Measurements from ENCODE around the gene PLEKHA5. TPM values are rescaled to one million over a fixed set of nuclear protein-coding genes. Genes with fewer than 3 reads are reported as not detected.

Gene PLEKHA5
- polyA plus RNA-seq, 1 of the 3 experiments (the other 2 are of a cell fraction), result 7.1 TPM

DNA sequence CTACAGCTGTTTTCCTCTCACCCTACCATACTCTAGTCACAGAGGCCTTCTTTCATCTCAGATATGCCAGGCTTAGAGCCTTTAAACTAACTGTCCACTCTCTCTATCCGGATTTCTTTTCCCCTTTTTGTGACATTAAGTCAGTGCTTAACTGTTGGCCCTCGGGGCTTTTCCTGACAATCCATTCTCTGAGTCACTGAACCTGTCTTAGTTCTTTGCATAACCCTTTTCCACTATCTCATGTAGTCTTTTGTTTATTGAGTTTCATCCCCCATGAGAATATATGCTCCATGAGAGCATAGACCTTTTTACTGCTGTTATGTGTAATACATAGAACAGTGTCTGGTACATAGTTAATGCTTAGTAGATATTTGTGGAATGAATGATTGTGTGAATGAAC lies 68.7 kb downstream of the PLEKHA5 start:
- Histone ChIP-seq H3F3A (replicated peaks; ENCODE audit: insufficient read depth) (no peaks in the 10 kb centered on the region), H3K4me3 (ENCODE audit: low read depth in 2 of 2, low read length in 1 of 2) (no peak overlapping the region), H3K9me2 (no peaks in the 10 kb centered on the region), H3K9me3 (no peaks in the 10 kb centered on the region), H3K9ac (no peak overlapping the region), H2AFZ (ENCODE audit: low read depth) (no peak overlapping the region), H3K27ac (ENCODE audit: low read depth in 2 of 2, low read length in 1 of 2) (no peak overlapping the region), H4K20me1 (ENCODE audit: insufficient read depth) (no peaks in the 10 kb centered on the region), H3K4me1 (ENCODE audit: control insufficient read depth in 1 of 2, insufficient read depth in 2 of 2, low read depth in 1 of 2, low read length in 1 of 2) (no peaks in the 10 kb centered on the region; a peak in 1 of 4 replicates), H3K27me3 (ENCODE audit: insufficient read depth) (no peaks in the 10 kb centered on the region), H3K79me2 (ENCODE audit: insufficient read depth) (no peaks in the 10 kb centered on the region; the same call in 1 of the 2 replicates), H3K4me2 (no peak overlapping the region), H3K36me3 (replicated peaks in 1 of 2; ENCODE audit: control insufficient read depth in 1 of 2, insufficient read depth in 2 of 2, low read length in 1 of 2) (no peaks in the 10 kb centered on the region)
- 50% methylated on average over 2 of the region's 2 CpGs for WGBS (ENCODE audit: low lambda C conversion rate)
- ChIA-PET CTCF (interaction anchor here (1.6 to 2.4 kb wide), 2 partner anchors 11 kb away, joined by 4 to 15 read pairs; no protein-coding TSS in a partner anchor), POLR2A (no interaction called here)
- TF ChIP-seq TEAD4 (IDR thresholded peaks at IDR 0.05; ENCODE audit: borderline replicate concordance, insufficient read depth) (no peak), SIN3A (IDR thresholded peaks at IDR 0.05; ENCODE audit: borderline replicate concordance, low read depth, low read length) (no peak), FOSL2 (IDR thresholded peaks at IDR 0.05; ENCODE audit: borderline replicate concordance, low read depth) (0 out of 2 replicates have a peak, but pooled peaks have one; percentile 2), JUND (IDR thresholded peaks at IDR 0.05) (0 out of 2 replicates have a peak, but pooled peaks have one; percentile 4)
- no peak for DNase-seq

DNA sequence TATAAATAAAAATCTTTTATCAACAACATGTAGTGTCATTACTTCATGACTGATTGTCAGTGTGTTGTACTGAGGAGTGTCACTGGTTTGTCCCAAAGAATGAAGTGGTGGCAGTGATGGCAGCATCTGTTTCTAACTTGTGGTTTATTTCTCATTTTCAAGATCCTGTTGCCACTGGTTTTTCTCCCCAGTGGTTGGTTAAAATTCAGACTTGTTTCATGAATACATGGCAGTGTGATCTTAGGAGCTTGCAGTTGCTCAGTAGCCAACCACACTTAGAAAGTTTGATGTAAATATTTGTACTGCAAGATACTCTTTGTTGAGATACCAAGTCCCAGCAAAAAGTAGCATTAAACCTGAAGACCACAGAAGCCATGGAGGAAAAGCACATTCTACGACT lies 69.8 kb downstream of the PLEKHA5 start:
- Histone ChIP-seq H3K9me3 (no peaks in the 10 kb centered on the region), H4K20me1 (ENCODE audit: insufficient read depth) (no peaks in the 10 kb centered on the region), H3F3A (replicated peaks; ENCODE audit: insufficient read depth) (no peaks in the 10 kb centered on the region), H3K9ac (no peak overlapping the region), H3K36me3 (replicated peaks in 1 of 2; ENCODE audit: control insufficient read depth in 1 of 2, insufficient read depth in 2 of 2, low read length in 1 of 2) (no peaks in the 10 kb centered on the region), H3K79me2 (ENCODE audit: insufficient read depth) (no peaks in the 10 kb centered on the region; the same call in 1 of the 2 replicates), H3K4me3 (ENCODE audit: low read depth in 2 of 2, low read length in 1 of 2) (no peak overlapping the region), H3K27me3 (ENCODE audit: insufficient read depth) (no peaks in the 10 kb centered on the region), H3K27ac (ENCODE audit: low read depth in 2 of 2, low read length in 1 of 2) (no peak overlapping the region), H3K4me2 (no peak overlapping the region), H2AFZ (ENCODE audit: low read depth) (no peak overlapping the region), H3K9me2 (no peaks in the 10 kb centered on the region), H3K4me1 (ENCODE audit: control insufficient read depth in 1 of 2, insufficient read depth in 2 of 2, low read depth in 1 of 2, low read length in 1 of 2) (no peaks in the 10 kb centered on the region; a peak in 1 of 4 replicates)
- ChIA-PET CTCF (interaction anchor here (0.8 to 2.4 kb wide), 5 partner anchors 10 to 23 kb away, joined by 3 to 15 read pairs (median 4); no protein-coding TSS in a partner anchor), POLR2A (no interaction called here)
- DNase-seq, result no peak
- TF ChIP-seq NRF1 (IDR thresholded peaks at IDR 0.05; ENCODE audit: low read depth, low read length), result no peak
- no peak for TF ChIP-seq CHD2 (IDR thresholded peaks at IDR 0.05; ENCODE audit: low read length, partially characterized antibody)
- TF ChIP-seq, protein P1, sequence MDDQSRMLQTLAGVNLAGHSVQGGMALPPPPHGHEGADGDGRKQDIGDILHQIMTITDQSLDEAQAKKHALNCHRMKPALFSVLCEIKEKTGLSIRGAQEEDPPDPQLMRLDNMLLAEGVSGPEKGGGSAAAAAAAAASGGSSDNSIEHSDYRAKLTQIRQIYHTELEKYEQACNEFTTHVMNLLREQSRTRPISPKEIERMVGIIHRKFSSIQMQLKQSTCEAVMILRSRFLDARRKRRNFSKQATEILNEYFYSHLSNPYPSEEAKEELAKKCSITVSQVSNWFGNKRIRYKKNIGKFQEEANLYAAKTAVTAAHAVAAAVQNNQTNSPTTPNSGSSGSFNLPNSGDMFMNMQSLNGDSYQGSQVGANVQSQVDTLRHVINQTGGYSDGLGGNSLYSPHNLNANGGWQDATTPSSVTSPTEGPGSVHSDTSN (IDR thresholded peaks at IDR 0.05), result no peak
- TF ChIP-seq GABPA (IDR thresholded peaks at IDR 0.05; ENCODE audit: low read depth), result no peak
- no peak for TF ChIP-seq TCF12 (IDR thresholded peaks at IDR 0.05)
- TF ChIP-seq NFIC (IDR thresholded peaks at IDR 0.05; ENCODE audit: borderline replicate concordance), result no peak
- 100% methylated on average over 1 of the region's 1 CpG for WGBS (ENCODE audit: low lambda C conversion rate)

DNA sequence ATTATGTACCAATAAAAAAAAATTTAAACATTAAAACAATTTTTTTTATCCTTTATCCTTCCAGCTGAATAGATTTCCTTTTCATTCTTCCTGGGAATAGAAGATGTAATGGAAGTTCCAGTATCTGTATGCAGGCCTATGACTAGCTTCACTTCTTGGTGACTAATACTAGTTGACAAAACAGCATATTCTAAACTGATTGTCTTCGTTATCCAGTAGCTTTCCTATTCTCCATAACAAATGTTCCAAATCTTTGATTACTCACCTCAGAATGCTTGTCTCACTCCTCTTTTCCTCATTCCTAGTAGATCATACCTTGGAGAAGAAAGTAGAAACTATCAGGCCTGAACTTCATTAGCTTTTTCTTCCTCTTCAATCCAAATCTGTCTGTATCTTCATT lies 70.7 kb downstream of the PLEKHA5 start:
- H3K9me3 ChIP-seq, result no peaks in the 10 kb centered on the region
- TF ChIP-seq ELF1 (IDR thresholded peaks at IDR 0.05), result no peak
- no peaks in the 10 kb centered on the region for H3F3A ChIP-seq (replicated peaks; ENCODE audit: insufficient read depth)
- H3K9ac ChIP-seq, result no peak overlapping the region
- no peaks in the 10 kb centered on the region; the same call in 1 of the 2 replicates for H3K79me2 ChIP-seq (ENCODE audit: insufficient read depth)
- no peaks in the 10 kb centered on the region for H4K20me1 ChIP-seq (ENCODE audit: insufficient read depth)
- H3K27ac ChIP-seq (ENCODE audit: low read depth in 2 of 2, low read length in 1 of 2), result no peak overlapping the region; a peak in 1 of 4 replicates
- ChIA-PET POLR2A (no interaction called here), CTCF (interaction anchor here (0.8 to 2.4 kb wide), 6 partner anchors 11 to 88 kb away, joined by 3 to 15 read pairs (median 4); no protein-coding TSS in a partner anchor)
- H3K27me3 ChIP-seq (ENCODE audit: insufficient read depth), result no peaks in the 10 kb centered on the region
- H3K9me2 ChIP-seq, result no peaks in the 10 kb centered on the region
- H3K4me2 ChIP-seq, result no peak overlapping the region
- H3K36me3 ChIP-seq (replicated peaks in 1 of 2; ENCODE audit: control insufficient read depth in 1 of 2, insufficient read depth in 2 of 2, low read length in 1 of 2), result no peaks in the 10 kb centered on the region
- no peak overlapping the region for H2AFZ ChIP-seq (ENCODE audit: low read depth)
- H3K4me3 ChIP-seq (ENCODE audit: low read depth in 2 of 2, low read length in 1 of 2), result no peak overlapping the region
- no peak for DNase-seq
- 54% methylated on average over 1 of the region's 1 CpG for WGBS (ENCODE audit: low lambda C conversion rate)
- H3K4me1 ChIP-seq (ENCODE audit: control insufficient read depth in 1 of 2, insufficient read depth in 2 of 2, low read depth in 1 of 2, low read length in 1 of 2), result no peaks in the 10 kb centered on the region; a peak in 1 of 4 replicates
